Measurements from ENCODE around the gene CSNK1A1.
A peak's percentile ranks its signal among the peaks of the same experiment; 100 is the strongest.

CSNK1A1 gene

GRCh38 chr5:149452665-149453617 lies 98.3 kb downstream of the CSNK1A1 start:
- peak; percentile 91 to 94 for DNase-seq
- Histone ChIP-seq H2AK5ac (ENCODE audit: low read length) (peak overlapping the region; percentile 85), H3K18ac (ENCODE audit: low read length) (peak overlapping the region; percentile 85), H3K36me3 (ENCODE audit: control insufficient read depth in 1 of 2, insufficient read depth in 2 of 2, low read length in 2 of 2) (no peaks in the 10 kb centered on the region), H3K14ac (ENCODE audit: low read length) (peak overlapping the region; percentile 97), H3K9me3 (ENCODE audit: insufficient read depth, low read depth, low read length) (no peaks in the 10 kb centered on the region), H2AFZ (ENCODE audit: insufficient read depth, low read length, poor library complexity) (peak overlapping the region; percentile 64), H3K79me1 (ENCODE audit: low read length) (peaks cover 70% of the 10 kb centered on the region), H4K91ac (ENCODE audit: low read depth, low read length) (peak overlapping the region; percentile 99), H3K23ac (ENCODE audit: low read length) (no peak overlapping the region), H3K4me2 (ENCODE audit: low read length) (peak overlapping the region; percentile 42), H3K9ac (ENCODE audit: low read length) (no peak overlapping the region), H3K4me3 (ENCODE audit: low read depth, low read length) (no peak overlapping the region), H3K79me2 (ENCODE audit: control insufficient read depth, insufficient read depth, low read length, poor library complexity) (peaks cover 10% of the 10 kb centered on the region), H4K8ac (ENCODE audit: low read depth, low read length) (peak overlapping the region; percentile 85), H2BK5ac (ENCODE audit: low read depth, low read length, poor library complexity) (peak overlapping the region; percentile 94), H3K4me1 (ENCODE audit: control insufficient read depth in 1 of 2, insufficient read depth in 2 of 2, low read length in 2 of 2) (peaks cover 52 to 66% of the 10 kb centered on the region in 2 experiments), H4K12ac (ENCODE audit: low read depth, low read length) (peak overlapping the region; percentile 56), H2BK120ac (ENCODE audit: insufficient read depth, low read length, poor library complexity) (peak overlapping the region; percentile 94), H2BK12ac (ENCODE audit: low read length) (peak overlapping the region; percentile 96), H3K4ac (ENCODE audit: low read depth, low read length) (peak overlapping the region; percentile 81), H3K27me3 (ENCODE audit: insufficient read depth, low read length) (no peaks in the 10 kb centered on the region), H3K27ac (ENCODE audit: low read depth, low read length) (peak overlapping the region; percentile 97)
- no CpG with 5 or more reads among the region's 16 CpGs for WGBS (ENCODE audit: extremely low coverage, insufficient coverage, insufficient read length)

- H2BK5ac ChIP-seq (ENCODE audit: low read depth, low read length, poor library complexity), result peak overlapping the region; percentile 94
- no peak overlapping the region for H3K9ac ChIP-seq (ENCODE audit: low read length)
- no peaks in the 10 kb centered on the region for H3K27me3 ChIP-seq (ENCODE audit: insufficient read depth, low read length)
- no peaks in the 10 kb centered on the region for H3K9me3 ChIP-seq (ENCODE audit: insufficient read depth, low read depth, low read length)
- H3K14ac ChIP-seq (ENCODE audit: low read length), result peak overlapping the region; percentile 54
- H3K4ac ChIP-seq (ENCODE audit: low read depth, low read length), result peak overlapping the region; percentile 80
- H3K18ac ChIP-seq (ENCODE audit: low read length), result peak overlapping the region; percentile 83
- H3K4me2 ChIP-seq (ENCODE audit: low read length), result peak overlapping the region; percentile 5
- DNase-seq, result peak; percentile 88 to 91
- H3K23ac ChIP-seq (ENCODE audit: low read length), result no peak overlapping the region
- peak overlapping the region; percentile 94 for H4K91ac ChIP-seq (ENCODE audit: low read depth, low read length)
- H2AFZ ChIP-seq (ENCODE audit: insufficient read depth, low read length, poor library complexity), result peak overlapping the region; percentile 30
- no peak overlapping the region for H4K12ac ChIP-seq (ENCODE audit: low read depth, low read length)
- H2BK12ac ChIP-seq (ENCODE audit: low read length), result peak overlapping the region; percentile 61
- H3K79me1 ChIP-seq (ENCODE audit: low read length), result peaks cover 72% of the 10 kb centered on the region
- H2AK5ac ChIP-seq (ENCODE audit: low read length), result peak overlapping the region; percentile 93
- H3K4me1 ChIP-seq (ENCODE audit: control insufficient read depth in 1 of 2, insufficient read depth in 2 of 2, low read length in 2 of 2), result peaks cover 54 to 70% of the 10 kb centered on the region in 2 experiments
- no CpG with 5 or more reads among the region's 11 CpGs for WGBS (ENCODE audit: extremely low coverage, insufficient coverage, insufficient read length)
- no peak overlapping the region for H3K4me3 ChIP-seq (ENCODE audit: low read depth, low read length)
- no peaks in the 10 kb centered on the region for H3K36me3 ChIP-seq (ENCODE audit: control insufficient read depth in 1 of 2, insufficient read depth in 2 of 2, low read length in 2 of 2)
- H3K27ac ChIP-seq (ENCODE audit: low read depth, low read length), result peak overlapping the region; percentile 97
- H2BK120ac ChIP-seq (ENCODE audit: insufficient read depth, low read length, poor library complexity), result peak overlapping the region; percentile 87
- peak overlapping the region; percentile 77 for H4K8ac ChIP-seq (ENCODE audit: low read depth, low read length)
- peaks cover 10% of the 10 kb centered on the region for H3K79me2 ChIP-seq (ENCODE audit: control insufficient read depth, insufficient read depth, low read length, poor library complexity)
These were observed 99.1 kb downstream of the CSNK1A1 start for GRCh38 chr5:149452007-149452664.

GRCh38 chr5:149450199-149450598 lies 101.0 kb downstream of the CSNK1A1 start:
- Histone ChIP-seq H3K79me1 (ENCODE audit: low read length) (peaks cover 66% of the 10 kb centered on the region), H3K18ac (ENCODE audit: low read length) (peak overlapping the region; percentile 85), H2AFZ (ENCODE audit: insufficient read depth, low read length, poor library complexity) (peak overlapping the region; percentile 33), H3K4me3 (ENCODE audit: low read depth, low read length) (no peak overlapping the region), H3K9me3 (ENCODE audit: insufficient read depth, low read depth, low read length) (no peaks in the 10 kb centered on the region), H4K8ac (ENCODE audit: low read depth, low read length) (peak overlapping the region; percentile 70), H3K14ac (ENCODE audit: low read length) (peak overlapping the region; percentile 20), H3K4ac (ENCODE audit: low read depth, low read length) (peak overlapping the region; percentile 61), H3K36me3 (ENCODE audit: control insufficient read depth in 1 of 2, insufficient read depth in 2 of 2, low read length in 2 of 2) (no peaks in the 10 kb centered on the region), H3K27me3 (ENCODE audit: insufficient read depth, low read length) (no peaks in the 10 kb centered on the region), H2BK5ac (ENCODE audit: low read depth, low read length, poor library complexity) (peak overlapping the region; percentile 24), H3K79me2 (ENCODE audit: control insufficient read depth, insufficient read depth, low read length, poor library complexity) (peaks cover 8% of the 10 kb centered on the region), H4K12ac (ENCODE audit: low read depth, low read length) (no peak overlapping the region), H4K91ac (ENCODE audit: low read depth, low read length) (peak overlapping the region; percentile 94), H3K9ac (ENCODE audit: low read length) (no peak overlapping the region), H3K4me2 (ENCODE audit: low read length) (no peak overlapping the region), H2BK12ac (ENCODE audit: low read length) (peak overlapping the region; percentile 97), H2AK5ac (ENCODE audit: low read length) (peak overlapping the region; percentile 96), H3K27ac (ENCODE audit: low read depth, low read length) (peak overlapping the region; percentile 97), H3K4me1 (ENCODE audit: control insufficient read depth in 1 of 2, insufficient read depth in 2 of 2, low read length in 2 of 2) (peaks cover 46 to 63% of the 10 kb centered on the region in 2 experiments), H2BK120ac (ENCODE audit: insufficient read depth, low read length, poor library complexity) (peak overlapping the region; percentile 87), H3K23ac (ENCODE audit: low read length) (no peak overlapping the region)
- no CpG with 5 or more reads among the region's 3 CpGs for WGBS (ENCODE audit: extremely low coverage, insufficient coverage, insufficient read length)
- peak in 1 of 2 donors; percentile 41 for DNase-seq
